Suprapubic skin (tissue), 4 donors: ENCODE measurements around the gene POLR1H. TPM values are rescaled to one million over a fixed set of nuclear protein-coding genes. Genes with fewer than 3 reads are reported as not detected.

Experiments used
- DNase-seq, 2 donors: peaks; one replicate each; pipeline ENCODE4 v3.0.0-alpha.2; 2019; ENCODE audit warnings: low spot score in 2 of 2
- H3K27ac ChIP-seq: fragments of 200-600 bp; sonication (generic); one replicate; pipeline ENCODE4 v1.5.1; 2019
- H3K27me3 ChIP-seq: fragments of 200-600 bp; sonication (generic); one replicate; pipeline ENCODE4 v1.5.1; 2019
- H3K36me3 ChIP-seq: fragments of 200-600 bp; sonication (generic); one replicate; pipeline ENCODE4 v1.5.1; 2019
- H3K4me1 ChIP-seq: fragments of 200-600 bp; sonication (generic); one replicate; pipeline ENCODE4 v1.5.1; 2019
- H3K4me3 ChIP-seq: fragments of 200-600 bp; sonication (generic); one replicate; pipeline ENCODE4 v1.5.1; 2019; ENCODE audit warnings: mild to moderate bottlenecking
- H3K9me3 ChIP-seq: fragments of 200-600 bp; sonication (generic); one replicate; pipeline ENCODE4 v1.5.1; 2019
- EP300 ChIP-seq: sonication (generic); formaldehyde crosslinking; IDR thresholded peaks from one replicate; pipeline ENCODE4 v1.6.1; 2017; ENCODE audit warnings: antibody characterized with exemption
- POLR2A ChIP-seq, 2 donors: fragments of 450-650 bp; IDR thresholded peaks; one replicate each; pipeline ENCODE4 v1.6.1; 2017; ENCODE audit warnings: antibody characterized with exemption in 2 of 2, mild to moderate bottlenecking in 2 of 2, moderate library complexity in 2 of 2
- POLR2AphosphoS5 ChIP-seq, 3 donors: sonication (generic); formaldehyde crosslinking; IDR thresholded peaks; one replicate each; pipeline ENCODE4 v1.6.1; 2017; ENCODE audit warnings: antibody characterized with exemption in 3 of 3
- WGBS: methylation state at CpG from one replicate; pipeline ENCODE4 v1.1.5; 2018; 5-methylcytosine and 5-hydroxymethylcytosine counted together
- total RNA-seq, 4 donors: library from RNA; depleted of rRNA; stranded (reverse); fragments of >200 nt; gene quantifications; one replicate each; pipeline ENCODE4 v1.1.0, GENCODE V29; 2016
- TF ChIP-seq, protein P1 (sequence below), 2 donors: fragments of 200-600 bp in 1 of 2; fragments of 450-650 bp in 1 of 2; sonication (generic) in 1 of 2; IDR thresholded peaks; one replicate each; pipeline ENCODE4 v1.5.1; 2016 to 2019; ENCODE audit warnings: antibody characterized with exemption in 2 of 2, mild to moderate bottlenecking in 1 of 2, moderate library complexity in 1 of 2

Gene POLR1H
- total RNA-seq, 4 donors from 2014 or later: 16.7 to 23.9 (median 21.6) TPM

DNA sequence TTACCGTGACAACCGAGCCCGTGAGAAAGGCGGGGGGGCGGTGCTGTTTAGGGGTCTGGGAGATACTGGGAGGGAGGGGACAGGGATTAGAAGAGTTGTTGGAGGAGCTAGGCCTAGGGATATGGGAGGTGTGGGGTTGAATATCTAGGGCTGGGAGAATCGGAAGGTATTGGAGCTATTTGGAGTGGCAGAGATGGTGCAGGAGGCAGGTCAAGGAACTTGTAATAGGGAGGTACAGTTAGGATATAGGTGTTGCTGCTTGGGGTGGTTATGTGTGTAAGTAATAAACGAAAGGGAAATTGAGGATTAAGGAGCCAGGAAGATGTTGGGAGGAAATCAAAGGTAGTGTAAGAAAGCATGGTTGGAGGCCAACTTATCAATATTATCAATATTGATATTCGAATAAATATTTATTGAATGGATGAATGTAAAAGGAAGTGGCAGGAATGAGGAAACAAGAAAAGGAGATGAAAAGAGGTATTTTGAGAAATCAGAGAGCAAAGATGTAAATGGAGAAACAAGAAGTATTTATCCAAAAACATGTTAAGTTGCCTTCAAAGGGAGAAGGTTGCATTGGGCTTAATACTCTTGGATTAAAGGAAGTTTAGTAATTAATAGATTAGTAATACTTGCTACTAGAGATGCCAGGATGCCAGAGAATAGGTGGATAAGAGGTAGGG is 6.5 kb downstream of the POLR1H start:
- no peak for TF ChIP-seq POLR2AphosphoS5 (IDR thresholded peaks at IDR 0.05)
- no peak for TF ChIP-seq EP300
- TF ChIP-seq POLR2A (IDR thresholded peaks at IDR 0.05): no peak
- TF ChIP-seq, protein P1, sequence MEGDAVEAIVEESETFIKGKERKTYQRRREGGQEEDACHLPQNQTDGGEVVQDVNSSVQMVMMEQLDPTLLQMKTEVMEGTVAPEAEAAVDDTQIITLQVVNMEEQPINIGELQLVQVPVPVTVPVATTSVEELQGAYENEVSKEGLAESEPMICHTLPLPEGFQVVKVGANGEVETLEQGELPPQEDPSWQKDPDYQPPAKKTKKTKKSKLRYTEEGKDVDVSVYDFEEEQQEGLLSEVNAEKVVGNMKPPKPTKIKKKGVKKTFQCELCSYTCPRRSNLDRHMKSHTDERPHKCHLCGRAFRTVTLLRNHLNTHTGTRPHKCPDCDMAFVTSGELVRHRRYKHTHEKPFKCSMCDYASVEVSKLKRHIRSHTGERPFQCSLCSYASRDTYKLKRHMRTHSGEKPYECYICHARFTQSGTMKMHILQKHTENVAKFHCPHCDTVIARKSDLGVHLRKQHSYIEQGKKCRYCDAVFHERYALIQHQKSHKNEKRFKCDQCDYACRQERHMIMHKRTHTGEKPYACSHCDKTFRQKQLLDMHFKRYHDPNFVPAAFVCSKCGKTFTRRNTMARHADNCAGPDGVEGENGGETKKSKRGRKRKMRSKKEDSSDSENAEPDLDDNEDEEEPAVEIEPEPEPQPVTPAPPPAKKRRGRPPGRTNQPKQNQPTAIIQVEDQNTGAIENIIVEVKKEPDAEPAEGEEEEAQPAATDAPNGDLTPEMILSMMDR (IDR thresholded peaks at IDR 0.05): no peak
- 9% methylated on average over 8 of the region's 8 CpGs for WGBS

DNA sequence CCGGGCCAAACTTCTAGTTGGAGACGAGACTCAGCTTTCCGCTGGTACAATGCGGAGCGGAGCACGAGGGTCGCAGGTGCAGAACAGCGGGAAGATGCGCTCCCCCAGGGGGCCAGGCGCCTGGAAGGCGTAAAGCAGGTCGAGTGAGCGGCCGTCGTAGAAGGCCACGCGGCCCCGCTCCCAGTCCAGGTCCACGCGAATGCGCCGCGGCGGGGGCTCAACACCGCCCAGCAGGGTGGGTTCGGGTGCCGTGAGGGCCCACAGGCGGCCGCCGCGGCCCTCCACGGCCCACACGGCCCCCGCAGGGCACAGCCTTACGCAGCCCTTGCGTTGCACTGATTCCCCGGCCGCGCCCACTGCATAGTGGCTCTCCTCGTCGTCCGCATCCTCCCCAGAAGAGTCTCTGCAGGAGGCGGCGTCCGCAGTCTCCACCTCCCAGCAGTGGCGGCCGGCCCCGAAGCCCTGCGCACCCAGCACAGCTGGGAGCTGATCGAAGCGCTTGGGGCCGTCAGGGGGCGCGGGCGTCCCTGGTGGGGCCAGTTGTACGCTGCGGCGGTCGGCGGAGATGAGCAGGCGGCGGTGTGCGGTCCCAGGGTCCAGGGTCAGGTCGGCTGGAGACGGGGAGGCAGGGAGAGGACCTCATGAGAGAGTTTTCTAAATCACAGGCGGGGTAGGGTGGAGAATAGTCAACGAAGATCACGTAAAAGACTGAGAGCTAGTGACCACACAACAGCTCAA is 10.2 kb downstream of the POLR1H start:
- 58% methylated on average over 53 of the region's 68 CpGs for WGBS
- H3K4me3 ChIP-seq: peak overlapping the region; percentile 13

More for the DNA sequence above, 6.5 kb downstream of the POLR1H start:
- H3K4me3 ChIP-seq: peak overlapping the region; percentile 55
- H3K27me3 ChIP-seq: peaks cover 2% of the 10 kb centered on the region
- H3K27ac ChIP-seq: peak overlapping the region; percentile 81
- H3K9me3 ChIP-seq: no peaks in the 10 kb centered on the region
- DNase-seq: no peak
- H3K36me3 ChIP-seq: peaks cover 29% of the 10 kb centered on the region
- peaks cover 36% of the 10 kb centered on the region for H3K4me1 ChIP-seq

DNA sequence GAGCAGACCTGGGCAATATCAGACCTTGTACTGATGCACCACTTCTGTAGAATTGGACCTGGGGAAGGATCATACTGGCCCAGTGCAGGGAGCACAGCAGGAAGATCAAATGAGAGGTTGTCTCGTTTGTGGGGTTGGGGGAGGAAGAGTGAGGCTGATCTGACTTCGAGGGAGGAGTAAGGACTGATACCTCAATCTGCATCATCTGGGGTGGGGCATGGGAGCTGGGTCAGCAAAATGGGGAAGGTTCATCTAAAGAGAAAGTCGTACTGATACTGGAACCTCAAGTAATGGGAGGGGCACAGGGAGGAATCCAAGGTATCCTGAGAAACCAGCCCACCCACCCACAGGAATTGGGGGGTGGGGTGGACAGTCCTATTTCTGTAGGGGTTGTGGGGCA is 10.8 kb downstream of the POLR1H start:
- no peak for DNase-seq
- Histone ChIP-seq H3K36me3 (peaks cover 29% of the 10 kb centered on the region), H3K9me3 (no peaks in the 10 kb centered on the region), H3K27me3 (peaks cover 33% of the 10 kb centered on the region), H3K4me1 (peaks cover 53% of the 10 kb centered on the region), H3K4me3 (no peak overlapping the region), H3K27ac (no peak overlapping the region)
- TF ChIP-seq POLR2AphosphoS5 (IDR thresholded peaks at IDR 0.05) (no peak), EP300 (no peak), POLR2A (IDR thresholded peaks at IDR 0.05) (no peak)
- TF ChIP-seq, protein P1 (IDR thresholded peaks at IDR 0.05): no peak
- 38% methylated on average over 3 of the region's 3 CpGs for WGBS

More for the DNA sequence above, 10.2 kb downstream of the POLR1H start:
- Histone ChIP-seq H3K36me3 (peaks cover 29% of the 10 kb centered on the region), H3K27ac (no peak overlapping the region), H3K27me3 (peaks cover 33% of the 10 kb centered on the region), H3K9me3 (no peaks in the 10 kb centered on the region), H3K4me1 (peaks cover 53% of the 10 kb centered on the region)
- TF ChIP-seq, protein P1 (IDR thresholded peaks at IDR 0.05): no peak
- TF ChIP-seq EP300 (no peak), POLR2AphosphoS5 (IDR thresholded peaks at IDR 0.05) (no peak), POLR2A (IDR thresholded peaks at IDR 0.05) (no peak)
- DNase-seq: no peak

DNA sequence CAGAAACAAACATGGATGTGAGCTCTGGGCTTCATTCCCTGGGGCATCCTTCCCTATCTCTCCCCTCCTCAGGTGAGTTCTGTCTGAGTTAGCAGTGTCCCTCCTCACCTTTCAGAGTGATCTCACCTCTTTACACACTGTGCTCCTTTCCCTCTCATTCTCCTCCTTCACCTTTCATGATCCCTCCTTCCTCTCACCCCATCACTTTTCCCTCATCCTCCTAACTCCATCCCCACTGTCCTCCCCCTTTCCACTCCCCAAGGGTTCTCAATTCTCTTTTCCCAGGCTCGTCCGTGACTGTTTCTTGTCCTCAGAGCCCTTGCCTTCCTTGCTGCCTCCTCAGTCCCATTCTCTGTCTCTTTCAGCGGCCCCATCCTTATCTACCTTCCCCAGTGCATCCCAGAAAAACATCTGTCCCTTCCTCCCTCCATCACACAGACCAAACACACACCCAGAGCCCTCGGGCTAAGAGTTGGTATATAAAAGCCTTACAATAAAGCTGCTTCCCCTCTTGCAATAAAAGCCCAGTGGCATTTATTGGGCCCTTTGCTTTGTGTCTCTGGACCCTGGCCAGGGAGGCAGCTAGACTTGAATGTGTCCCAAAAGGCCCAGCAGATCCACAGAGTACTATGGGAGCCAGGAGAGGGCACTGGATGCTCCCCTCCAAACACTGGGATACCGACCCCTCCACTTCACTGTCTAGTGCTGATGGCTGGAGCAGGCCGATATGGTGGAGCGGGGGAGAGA is 12.6 kb downstream of the POLR1H start:
- Histone ChIP-seq H3K27ac (no peak overlapping the region), H3K4me1 (peaks cover 43% of the 10 kb centered on the region), H3K4me3 (peak overlapping the region; percentile 65), H3K27me3 (peaks cover 33% of the 10 kb centered on the region), H3K9me3 (no peaks in the 10 kb centered on the region), H3K36me3 (peaks cover 25% of the 10 kb centered on the region)
- no peak for DNase-seq
- WGBS: 33% methylated on average over 7 of the region's 7 CpGs
- no peak for TF ChIP-seq EP300

DNA sequence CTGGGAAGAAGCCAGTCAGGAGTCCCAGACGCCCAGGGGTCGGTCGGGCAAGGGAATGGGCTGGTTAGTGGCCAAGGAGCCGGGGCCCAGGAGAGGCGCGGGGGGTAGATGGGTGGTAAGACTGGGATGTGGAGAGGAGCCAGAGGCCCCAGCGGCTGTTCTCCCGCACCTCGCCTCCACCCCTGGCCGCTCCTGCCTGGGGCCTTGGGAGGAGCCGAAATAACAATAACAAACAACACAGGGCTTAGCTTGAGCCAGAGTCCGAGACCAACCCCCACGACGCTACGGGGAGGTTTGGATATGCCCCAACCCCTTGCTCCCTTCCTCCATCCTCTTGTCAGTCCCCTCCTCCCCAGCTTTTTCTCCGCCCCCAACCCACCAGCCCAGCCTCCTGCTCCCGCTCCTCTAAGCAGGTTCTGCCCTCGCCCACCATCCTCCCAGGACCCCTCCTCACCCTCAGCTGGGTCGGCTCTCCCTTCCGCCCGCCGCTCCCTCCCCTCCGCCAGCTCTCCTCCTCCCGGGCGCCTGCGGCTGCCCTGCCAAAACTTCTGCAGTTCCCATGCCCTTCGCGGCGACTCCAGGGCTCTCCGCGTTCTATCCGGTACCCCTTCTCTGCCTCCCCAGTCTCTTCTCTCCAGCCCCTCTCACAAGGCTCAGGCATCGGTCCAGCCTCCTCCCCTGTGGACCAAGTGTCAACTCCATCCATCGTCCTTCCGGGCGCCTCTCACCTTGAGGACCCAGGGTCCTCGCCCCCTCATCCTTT is 13.4 kb downstream of the POLR1H start:
- peak overlapping the region; percentile 89 for H3K27ac ChIP-seq
- peak overlapping the region; percentile 65 for H3K4me3 ChIP-seq
- peaks cover 33% of the 10 kb centered on the region for H3K27me3 ChIP-seq
- H3K9me3 ChIP-seq: no peaks in the 10 kb centered on the region
- H3K36me3 ChIP-seq: peaks cover 17% of the 10 kb centered on the region
- peaks cover 43% of the 10 kb centered on the region for H3K4me1 ChIP-seq
- 4% methylated on average over 37 of the region's 37 CpGs for WGBS
- no peak for DNase-seq
- no peak for TF ChIP-seq POLR2A (IDR thresholded peaks at IDR 0.05)
